Measurements from ENCODE around the gene CEBPA. TPM values are rescaled to one million over a fixed set of nuclear protein-coding genes. Genes with fewer than 3 reads are reported as not detected.

The CEBPA gene
- total RNA-seq, 1 donor from 2014 or later: 8.5 TPM

DNA sequence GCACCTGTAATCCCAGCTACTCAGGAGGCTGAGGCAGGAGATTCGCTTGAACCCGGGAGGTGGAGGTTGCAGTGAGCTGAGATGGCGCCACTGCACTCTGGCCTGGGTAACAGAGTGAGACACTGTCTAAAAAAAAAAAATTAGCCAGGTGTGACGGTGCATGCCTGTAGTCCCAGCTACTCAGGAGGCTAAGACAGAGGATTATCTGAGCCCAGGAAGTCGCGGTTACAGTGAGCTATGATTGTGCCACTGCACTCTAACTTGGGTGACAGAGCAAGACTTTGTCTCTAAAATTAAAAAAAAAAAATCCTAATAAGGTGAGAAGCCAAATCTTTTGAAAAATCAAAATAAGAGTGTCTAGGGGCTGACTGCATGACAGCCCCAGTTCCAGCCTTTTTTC is 9.7 kb upstream of the CEBPA start:
- Mint-ChIP-seq H3K27me3 (ENCODE audit: low read depth) (peaks cover 5% of the 10 kb centered on the region), H3K36me3 (no peaks in the 10 kb centered on the region), H3K27ac (no peak overlapping the region), H3K4me1 (peaks cover 12% of the 10 kb centered on the region), H3K4me3 (no peak overlapping the region), H3K9me3 (no peaks in the 10 kb centered on the region)
- TF ChIP-seq, protein P1, sequence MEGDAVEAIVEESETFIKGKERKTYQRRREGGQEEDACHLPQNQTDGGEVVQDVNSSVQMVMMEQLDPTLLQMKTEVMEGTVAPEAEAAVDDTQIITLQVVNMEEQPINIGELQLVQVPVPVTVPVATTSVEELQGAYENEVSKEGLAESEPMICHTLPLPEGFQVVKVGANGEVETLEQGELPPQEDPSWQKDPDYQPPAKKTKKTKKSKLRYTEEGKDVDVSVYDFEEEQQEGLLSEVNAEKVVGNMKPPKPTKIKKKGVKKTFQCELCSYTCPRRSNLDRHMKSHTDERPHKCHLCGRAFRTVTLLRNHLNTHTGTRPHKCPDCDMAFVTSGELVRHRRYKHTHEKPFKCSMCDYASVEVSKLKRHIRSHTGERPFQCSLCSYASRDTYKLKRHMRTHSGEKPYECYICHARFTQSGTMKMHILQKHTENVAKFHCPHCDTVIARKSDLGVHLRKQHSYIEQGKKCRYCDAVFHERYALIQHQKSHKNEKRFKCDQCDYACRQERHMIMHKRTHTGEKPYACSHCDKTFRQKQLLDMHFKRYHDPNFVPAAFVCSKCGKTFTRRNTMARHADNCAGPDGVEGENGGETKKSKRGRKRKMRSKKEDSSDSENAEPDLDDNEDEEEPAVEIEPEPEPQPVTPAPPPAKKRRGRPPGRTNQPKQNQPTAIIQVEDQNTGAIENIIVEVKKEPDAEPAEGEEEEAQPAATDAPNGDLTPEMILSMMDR (IDR thresholded peaks at IDR 0.05; ENCODE audit: unreplicated experiment): no peak
- DNase-seq (ENCODE audit: low spot score in 2 of 2, unreplicated experiment in 2 of 2): no peak

DNA sequence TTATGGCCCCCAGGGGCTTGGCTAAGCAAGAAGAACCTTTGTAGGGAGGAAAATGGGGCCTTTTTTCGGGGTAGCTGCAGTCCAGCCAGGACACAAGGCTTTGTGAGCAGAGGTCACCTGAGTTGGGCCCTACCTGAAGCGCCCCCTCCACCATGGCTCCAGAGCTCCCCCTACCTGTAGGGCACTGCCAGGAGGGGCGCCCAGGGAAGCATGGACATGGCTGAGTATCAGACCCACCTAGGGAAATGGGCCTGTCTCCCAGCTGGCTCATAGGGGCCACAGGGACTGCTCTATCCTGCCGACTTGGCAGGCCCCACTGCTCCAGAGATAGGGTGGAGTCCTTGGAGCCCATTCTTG is 9.0 kb upstream of the CEBPA start:
- H3K4me3 Mint-ChIP-seq: no peak overlapping the region
- H3K36me3 Mint-ChIP-seq: no peaks in the 10 kb centered on the region
- TF ChIP-seq, protein P1 (IDR thresholded peaks at IDR 0.05; ENCODE audit: unreplicated experiment): no peak

DNA sequence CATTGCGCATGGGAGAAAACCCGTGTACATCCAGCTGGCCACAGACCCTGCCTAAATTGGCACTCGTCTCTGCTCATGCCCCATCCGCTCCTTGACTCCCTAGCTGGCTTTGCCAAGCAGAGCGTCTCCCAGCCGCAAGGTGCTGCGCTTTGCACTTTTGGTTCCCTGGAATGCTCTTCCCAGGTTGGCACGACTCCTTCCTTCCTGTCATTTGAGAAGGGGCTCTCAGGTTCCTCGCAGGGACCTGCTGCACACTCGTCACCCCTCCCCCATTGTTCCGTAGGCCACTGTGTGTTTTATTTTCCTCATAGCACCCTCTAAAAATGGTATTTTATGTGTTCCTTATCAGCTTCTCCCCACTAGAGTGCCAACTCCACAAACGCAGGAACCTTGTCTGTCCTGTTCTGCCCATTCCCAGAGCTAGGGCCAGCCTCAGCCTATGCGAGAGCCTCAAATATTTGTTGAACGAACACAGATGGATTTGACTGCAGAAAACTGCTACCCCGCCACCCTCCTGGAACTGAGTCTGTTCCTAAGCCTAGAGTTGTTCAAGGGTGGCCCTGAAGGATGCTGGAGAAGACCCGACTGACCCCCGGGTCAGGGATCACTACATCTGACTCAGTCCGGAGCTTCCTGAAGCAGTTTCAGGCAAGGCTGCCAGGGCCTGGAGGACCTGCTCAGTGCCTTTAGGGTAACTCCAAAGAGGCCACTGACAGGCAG is 8.4 kb upstream of the CEBPA start:
- Mint-ChIP-seq H3K27me3 (ENCODE audit: low read depth) (peaks cover 5% of the 10 kb centered on the region), H3K9me3 (no peaks in the 10 kb centered on the region), H3K36me3 (no peaks in the 10 kb centered on the region), H3K4me3 (no peak overlapping the region), H3K27ac (peak overlapping the region; percentile 23), H3K4me1 (peaks cover 5% of the 10 kb centered on the region)
- DNase-seq (ENCODE audit: low spot score in 2 of 2, unreplicated experiment in 2 of 2): no peak
- TF ChIP-seq, protein P1 (IDR thresholded peaks at IDR 0.05; ENCODE audit: unreplicated experiment): no peak

More for the DNA sequence above, 9.0 kb upstream of the CEBPA start:
- Mint-ChIP-seq H3K27ac (no peak overlapping the region), H3K4me1 (peaks cover 5% of the 10 kb centered on the region), H3K27me3 (ENCODE audit: low read depth) (peaks cover 5% of the 10 kb centered on the region), H3K9me3 (no peaks in the 10 kb centered on the region)
- DNase-seq (ENCODE audit: low spot score in 2 of 2, unreplicated experiment in 2 of 2): no peak

DNA sequence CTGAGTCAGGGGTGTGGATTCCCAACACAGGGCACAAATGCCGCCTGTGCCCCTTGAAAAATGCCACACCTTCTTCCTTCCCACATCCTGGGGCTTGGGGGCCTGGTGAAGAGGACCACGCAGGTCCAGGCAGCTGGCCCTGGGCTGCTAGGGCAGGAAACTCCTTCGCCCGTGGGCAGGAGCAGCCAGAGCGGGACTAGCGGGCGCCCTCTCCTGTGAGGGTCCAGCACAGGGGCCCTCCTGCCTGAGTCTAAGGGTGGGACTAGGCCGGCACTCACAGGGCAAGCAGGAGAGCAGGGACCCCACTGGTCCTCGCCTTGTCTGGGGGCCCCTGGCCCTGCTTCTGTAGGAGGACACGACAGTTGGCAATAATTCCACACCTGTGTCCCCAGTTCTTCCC is 7.5 kb upstream of the CEBPA start:
- H3K27me3 Mint-ChIP-seq (ENCODE audit: low read depth): peaks cover 5% of the 10 kb centered on the region
- TF ChIP-seq, protein P1 (IDR thresholded peaks at IDR 0.05; ENCODE audit: unreplicated experiment): no peak
- DNase-seq (ENCODE audit: low spot score in 2 of 2, unreplicated experiment in 2 of 2): no peak
- H3K9me3 Mint-ChIP-seq: no peaks in the 10 kb centered on the region
- H3K36me3 Mint-ChIP-seq: no peaks in the 10 kb centered on the region
- H3K4me3 Mint-ChIP-seq: no peak overlapping the region
- peaks cover 11% of the 10 kb centered on the region for H3K4me1 Mint-ChIP-seq
- H3K27ac Mint-ChIP-seq: no peak overlapping the region

DNA sequence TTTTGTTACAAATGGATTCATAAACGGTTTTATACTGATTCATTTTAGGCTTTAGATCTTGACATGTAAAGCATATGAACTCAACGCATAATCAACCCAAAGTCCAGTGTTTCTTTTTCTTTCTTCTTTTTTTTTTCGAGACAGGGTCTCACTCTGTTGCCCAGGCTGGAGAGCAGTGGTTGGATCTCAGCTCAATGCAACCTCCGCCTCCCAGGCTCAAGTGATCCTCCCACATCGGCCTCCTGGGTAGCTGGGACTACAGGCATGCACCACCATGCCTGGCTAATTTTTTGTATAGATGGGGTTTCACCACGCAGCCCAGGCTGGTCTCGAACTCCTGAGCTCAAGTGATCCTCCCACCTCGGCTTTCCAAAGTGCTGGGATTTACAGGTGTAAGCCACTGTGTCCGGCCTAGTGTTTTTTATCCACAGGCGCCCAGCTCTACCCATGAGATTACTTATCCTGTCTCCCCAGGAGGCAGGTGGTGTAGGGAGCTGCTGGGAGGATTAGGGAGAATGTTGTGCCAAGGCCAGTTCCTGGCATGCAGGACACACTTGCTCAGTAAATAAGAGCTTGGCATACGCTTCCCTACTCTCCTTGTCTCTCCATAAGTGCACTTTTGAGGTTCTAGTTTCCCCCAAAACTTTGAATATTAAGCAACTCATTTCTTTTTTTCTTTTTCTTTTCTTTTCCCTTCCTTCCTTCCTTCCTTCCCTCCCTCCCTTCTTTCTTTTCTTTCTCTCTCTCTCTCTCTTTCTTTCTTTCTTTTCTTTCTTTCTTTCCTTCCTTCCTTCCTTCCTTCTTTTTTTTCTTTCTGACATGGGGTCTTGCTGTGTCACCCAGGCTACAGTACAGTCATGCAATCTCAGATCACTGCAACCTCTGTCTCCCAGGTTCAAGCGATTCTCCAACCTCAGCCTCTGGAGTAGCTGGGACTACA is 4.8 kb upstream of the CEBPA start:
- DNase-seq (ENCODE audit: low spot score in 2 of 2, unreplicated experiment in 2 of 2): no peak
- TF ChIP-seq, protein P1 (IDR thresholded peaks at IDR 0.05; ENCODE audit: unreplicated experiment): no peak
- H3K27ac Mint-ChIP-seq: no peak overlapping the region
- H3K9me3 Mint-ChIP-seq: no peaks in the 10 kb centered on the region
- H3K27me3 Mint-ChIP-seq (ENCODE audit: low read depth): peaks cover 5% of the 10 kb centered on the region
- no peak overlapping the region for H3K4me3 Mint-ChIP-seq
- H3K4me1 Mint-ChIP-seq: peaks cover 23% of the 10 kb centered on the region
- no peaks in the 10 kb centered on the region for H3K36me3 Mint-ChIP-seq
